ENCODE data around the gene MYRF.

MYRF gene

GRCh38 chr11:61712314-61712713 is 40.1 kb upstream of the MYRF start:
- H3K9ac ChIP-seq (ENCODE audit: low read depth, low read length) = no peak overlapping the region
- H3K36me3 ChIP-seq (ENCODE audit: insufficient read depth, low read length) = no peaks in the 10 kb centered on the region
- H3K9me3 ChIP-seq (ENCODE audit: insufficient read depth, low read depth, low read length) = no peaks in the 10 kb centered on the region
- H3K4me3 ChIP-seq (ENCODE audit: low read length) = no peak overlapping the region
- no peaks in the 10 kb centered on the region for H3K27me3 ChIP-seq (ENCODE audit: insufficient read depth, low read length)
- no peak overlapping the region for H3K27ac ChIP-seq (ENCODE audit: low read depth, low read length)
- H3K4me1 ChIP-seq (ENCODE audit: insufficient read depth, low read length) = peaks cover 18% of the 10 kb centered on the region; the same call in 1 of the 2 replicates
- WGBS = 91% methylated on average over 12 of the region's 12 CpGs

DNA sequence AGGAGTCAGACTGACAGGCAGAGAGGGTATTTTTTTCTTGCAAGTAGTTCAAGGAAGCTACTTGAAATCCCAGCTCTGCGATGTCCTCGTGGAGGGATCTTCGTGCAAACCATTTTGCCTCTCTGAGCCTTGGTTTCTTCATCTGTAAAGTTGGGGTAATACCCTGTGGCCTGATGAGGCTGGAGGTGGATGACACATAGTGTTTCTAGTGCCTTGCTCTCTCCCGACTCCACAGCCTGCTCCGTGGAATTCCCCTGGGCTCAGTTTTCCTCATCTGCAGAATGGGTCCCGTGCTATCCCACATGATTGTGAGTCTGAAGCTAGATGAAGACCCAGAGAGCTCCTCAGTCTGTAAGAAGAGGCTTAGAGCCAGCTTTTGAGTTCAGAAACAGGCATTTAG is 39.6 kb upstream of the MYRF start:
- Histone ChIP-seq H3K9ac (ENCODE audit: low read depth, low read length) (no peak overlapping the region), H3K27me3 (ENCODE audit: insufficient read depth, low read length) (no peaks in the 10 kb centered on the region), H3K4me3 (ENCODE audit: low read length) (no peak overlapping the region), H3K4me1 (ENCODE audit: insufficient read depth, low read length) (peaks cover 23% of the 10 kb centered on the region; the same call in 1 of the 2 replicates), H3K27ac (ENCODE audit: low read depth, low read length) (no peak overlapping the region), H3K9me3 (ENCODE audit: insufficient read depth, low read depth, low read length) (no peaks in the 10 kb centered on the region), H3K36me3 (ENCODE audit: insufficient read depth, low read length) (no peaks in the 10 kb centered on the region)
- WGBS = 93% methylated on average over 6 of the region's 6 CpGs

- Histone ChIP-seq H3K27me3 (ENCODE audit: insufficient read depth, low read length) (no peaks in the 10 kb centered on the region), H3K4me1 (ENCODE audit: insufficient read depth, low read length) (peaks cover 26% of the 10 kb centered on the region; the same call in 1 of the 2 replicates), H3K9ac (ENCODE audit: low read depth, low read length) (no peak overlapping the region), H3K27ac (ENCODE audit: low read depth, low read length) (no peak overlapping the region), H3K9me3 (ENCODE audit: insufficient read depth, low read depth, low read length) (no peaks in the 10 kb centered on the region), H3K4me3 (ENCODE audit: low read length) (no peak overlapping the region), H3K36me3 (ENCODE audit: insufficient read depth, low read length) (no peaks in the 10 kb centered on the region)
- WGBS = 65% methylated on average over 9 of the region's 9 CpGs
These were observed 39.0 kb upstream of the MYRF start for GRCh38 chr11:61713464-61713863.

DNA sequence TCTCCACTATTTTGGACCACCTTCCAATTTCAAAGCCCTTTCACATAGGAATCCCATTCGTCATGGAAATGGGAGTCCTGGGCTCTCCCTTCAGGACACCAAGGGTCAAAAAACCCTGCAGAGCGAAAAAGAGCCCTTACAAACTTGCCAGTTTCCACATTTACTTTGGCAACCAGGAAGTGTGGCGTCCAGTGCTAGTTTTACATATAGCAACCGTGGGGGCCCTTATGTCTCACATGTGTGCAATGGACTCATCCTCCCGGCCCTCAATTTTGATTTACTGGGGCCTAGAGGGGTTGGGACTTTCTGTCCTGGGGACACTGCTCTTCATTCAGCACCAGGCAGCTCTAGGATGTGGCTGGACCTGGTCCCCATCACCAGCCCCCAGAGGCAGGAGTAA is 38.5 kb upstream of the MYRF start:
- Histone ChIP-seq H3K27ac (ENCODE audit: low read depth, low read length) (no peak overlapping the region), H3K36me3 (ENCODE audit: insufficient read depth, low read length) (no peaks in the 10 kb centered on the region), H3K9me3 (ENCODE audit: insufficient read depth, low read depth, low read length) (no peaks in the 10 kb centered on the region), H3K4me3 (ENCODE audit: low read length) (no peak overlapping the region), H3K4me1 (ENCODE audit: insufficient read depth, low read length) (peaks cover 26% of the 10 kb centered on the region; the same call in 1 of the 2 replicates), H3K9ac (ENCODE audit: low read depth, low read length) (no peak overlapping the region), H3K27me3 (ENCODE audit: insufficient read depth, low read length) (no peaks in the 10 kb centered on the region)
- 56% methylated on average over 5 of the region's 5 CpGs for WGBS

DNA sequence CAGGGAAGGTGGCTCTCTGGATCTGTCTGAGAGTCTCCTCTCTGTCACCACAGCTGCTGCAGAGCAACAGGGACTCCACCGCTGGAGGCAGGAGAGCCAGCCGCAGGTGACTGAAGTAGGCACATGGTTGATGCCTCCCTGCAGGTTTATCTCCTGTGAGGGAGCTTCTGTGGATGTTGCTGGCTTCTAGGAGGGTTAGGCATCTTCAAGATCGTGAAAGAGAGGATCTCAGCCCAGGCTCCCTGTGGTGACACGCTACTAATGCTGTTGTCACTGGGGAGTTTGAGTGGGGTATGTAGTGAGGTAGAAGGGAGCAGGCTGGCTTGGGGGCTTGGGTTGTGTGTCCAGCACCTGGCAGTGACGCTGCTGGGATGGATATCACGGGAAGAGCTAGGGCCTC is 38.1 kb upstream of the MYRF start:
- WGBS = 68% methylated on average over 6 of the region's 6 CpGs
- H3K4me3 ChIP-seq (ENCODE audit: low read length) = no peak overlapping the region
- no peak overlapping the region for H3K9ac ChIP-seq (ENCODE audit: low read depth, low read length)
- peaks cover 29% of the 10 kb centered on the region; the same call in 1 of the 2 replicates for H3K4me1 ChIP-seq (ENCODE audit: insufficient read depth, low read length)
- no peaks in the 10 kb centered on the region for H3K9me3 ChIP-seq (ENCODE audit: insufficient read depth, low read depth, low read length)
- H3K27ac ChIP-seq (ENCODE audit: low read depth, low read length) = no peak overlapping the region
- H3K27me3 ChIP-seq (ENCODE audit: insufficient read depth, low read length) = no peaks in the 10 kb centered on the region
- H3K36me3 ChIP-seq (ENCODE audit: insufficient read depth, low read length) = no peaks in the 10 kb centered on the region

DNA sequence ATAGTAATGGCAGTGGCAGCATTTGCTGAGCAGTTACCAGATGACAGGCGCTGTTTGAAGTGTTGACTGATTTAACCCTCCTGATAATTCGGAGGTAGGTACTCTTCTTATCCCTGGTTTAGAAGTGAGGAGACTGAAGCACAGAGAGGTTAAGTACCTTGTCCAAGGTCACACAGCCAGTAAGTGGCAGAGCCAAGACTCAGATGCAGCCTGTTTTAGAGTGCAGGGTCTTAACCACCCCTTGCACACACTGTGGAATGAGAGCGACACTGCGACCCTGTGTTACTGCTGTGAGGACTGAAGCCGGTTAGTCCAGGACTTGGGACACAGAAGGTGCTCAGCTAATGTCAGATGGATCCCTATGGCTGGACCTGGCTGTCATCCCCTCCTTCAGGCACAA is 37.5 kb upstream of the MYRF start:
- WGBS = 93% methylated on average over 5 of the region's 5 CpGs
- Histone ChIP-seq H3K36me3 (ENCODE audit: insufficient read depth, low read length) (no peaks in the 10 kb centered on the region), H3K4me3 (ENCODE audit: low read length) (no peak overlapping the region), H3K9me3 (ENCODE audit: insufficient read depth, low read depth, low read length) (no peaks in the 10 kb centered on the region), H3K9ac (ENCODE audit: low read depth, low read length) (no peak overlapping the region), H3K27me3 (ENCODE audit: insufficient read depth, low read length) (no peaks in the 10 kb centered on the region), H3K27ac (ENCODE audit: low read depth, low read length) (no peak overlapping the region), H3K4me1 (ENCODE audit: insufficient read depth, low read length) (peaks cover 33% of the 10 kb centered on the region; the same call in 1 of the 2 replicates)

DNA sequence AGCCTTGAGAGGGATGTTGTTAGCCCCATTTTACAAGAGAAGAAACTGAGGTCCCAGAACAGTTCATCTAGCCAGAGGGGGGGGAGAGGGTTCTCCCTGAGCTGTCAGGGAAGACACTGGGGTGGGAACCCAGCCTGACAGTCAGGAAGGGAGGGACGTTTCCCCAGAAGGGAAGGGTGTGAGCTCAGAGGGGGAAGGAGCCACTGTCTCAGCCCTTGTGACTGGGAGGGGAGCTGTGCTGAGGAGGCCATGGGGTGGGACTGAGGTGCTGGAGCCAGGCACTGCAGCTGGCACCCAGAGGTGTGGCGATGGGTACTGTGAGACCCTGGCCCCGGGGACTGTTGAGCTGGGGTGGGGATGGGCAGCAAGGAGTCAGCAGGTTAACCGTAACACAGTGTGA is 36.6 kb upstream of the MYRF start:
- no peak overlapping the region for H3K4me3 ChIP-seq (ENCODE audit: low read length)
- no peak overlapping the region for H3K9ac ChIP-seq (ENCODE audit: low read depth, low read length)
- peaks cover 26% of the 10 kb centered on the region; the same call in 1 of the 2 replicates for H3K4me1 ChIP-seq (ENCODE audit: insufficient read depth, low read length)
- no peaks in the 10 kb centered on the region for H3K27me3 ChIP-seq (ENCODE audit: insufficient read depth, low read length)
- no peak overlapping the region for H3K27ac ChIP-seq (ENCODE audit: low read depth, low read length)
- no peaks in the 10 kb centered on the region for H3K36me3 ChIP-seq (ENCODE audit: insufficient read depth, low read length)
- 74% methylated on average over 4 of the region's 4 CpGs for WGBS
- H3K9me3 ChIP-seq (ENCODE audit: insufficient read depth, low read depth, low read length) = no peaks in the 10 kb centered on the region

DNA sequence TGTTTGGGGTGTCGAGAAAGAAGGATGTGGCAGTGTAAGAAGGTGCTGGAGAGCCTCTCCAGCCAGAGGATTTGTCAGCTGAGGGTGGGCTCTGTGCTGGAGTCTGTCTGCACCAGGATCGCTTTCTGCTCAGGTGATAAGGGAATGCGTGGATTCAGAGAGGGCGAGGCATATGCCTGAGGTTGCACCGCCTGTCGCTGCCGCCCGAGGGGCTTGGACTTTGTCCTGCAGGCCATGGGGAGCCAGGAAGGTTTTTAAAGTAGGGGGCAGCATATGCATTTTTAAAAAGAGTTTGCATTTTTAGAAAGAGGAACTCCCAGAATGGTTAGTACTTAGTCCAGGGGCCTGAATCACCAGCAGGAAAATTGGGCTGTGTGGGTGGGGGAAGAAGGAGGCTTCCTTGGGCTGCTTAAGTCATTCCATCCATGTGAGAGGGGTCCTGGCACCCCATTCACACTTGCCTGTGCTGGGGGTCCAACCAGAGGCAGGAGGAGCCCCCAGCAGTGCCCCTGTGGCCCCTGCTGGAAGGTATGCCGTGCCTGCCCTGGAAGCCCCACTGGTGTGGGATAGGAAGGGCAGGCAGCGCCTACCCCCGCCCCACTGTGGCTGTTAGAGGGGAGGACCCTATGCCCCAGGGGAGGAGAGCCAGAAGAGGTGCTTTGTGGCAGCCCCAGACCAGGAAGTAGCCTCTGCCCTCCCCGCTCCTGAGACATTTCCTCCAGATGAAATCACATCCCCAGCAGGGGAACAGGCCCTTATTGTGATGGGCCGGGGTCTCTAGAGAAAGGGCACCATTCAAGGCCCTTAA is 35.8 kb upstream of the MYRF start:
- 54% methylated on average over 13 of the region's 13 CpGs for WGBS
- Histone ChIP-seq H3K27me3 (ENCODE audit: insufficient read depth, low read length) (no peaks in the 10 kb centered on the region), H3K9me3 (ENCODE audit: insufficient read depth, low read depth, low read length) (no peaks in the 10 kb centered on the region), H3K27ac (ENCODE audit: low read depth, low read length) (no peak overlapping the region; the same call in 1 of the 2 replicates), H3K4me3 (ENCODE audit: low read length) (no peak overlapping the region), H3K9ac (ENCODE audit: low read depth, low read length) (0 out of 2 replicates have a peak overlapping the region, but pooled peaks have one; percentile 12), H3K4me1 (ENCODE audit: insufficient read depth, low read length) (peaks cover 26% of the 10 kb centered on the region; the same call in 1 of the 2 replicates), H3K36me3 (ENCODE audit: insufficient read depth, low read length) (no peaks in the 10 kb centered on the region)

DNA sequence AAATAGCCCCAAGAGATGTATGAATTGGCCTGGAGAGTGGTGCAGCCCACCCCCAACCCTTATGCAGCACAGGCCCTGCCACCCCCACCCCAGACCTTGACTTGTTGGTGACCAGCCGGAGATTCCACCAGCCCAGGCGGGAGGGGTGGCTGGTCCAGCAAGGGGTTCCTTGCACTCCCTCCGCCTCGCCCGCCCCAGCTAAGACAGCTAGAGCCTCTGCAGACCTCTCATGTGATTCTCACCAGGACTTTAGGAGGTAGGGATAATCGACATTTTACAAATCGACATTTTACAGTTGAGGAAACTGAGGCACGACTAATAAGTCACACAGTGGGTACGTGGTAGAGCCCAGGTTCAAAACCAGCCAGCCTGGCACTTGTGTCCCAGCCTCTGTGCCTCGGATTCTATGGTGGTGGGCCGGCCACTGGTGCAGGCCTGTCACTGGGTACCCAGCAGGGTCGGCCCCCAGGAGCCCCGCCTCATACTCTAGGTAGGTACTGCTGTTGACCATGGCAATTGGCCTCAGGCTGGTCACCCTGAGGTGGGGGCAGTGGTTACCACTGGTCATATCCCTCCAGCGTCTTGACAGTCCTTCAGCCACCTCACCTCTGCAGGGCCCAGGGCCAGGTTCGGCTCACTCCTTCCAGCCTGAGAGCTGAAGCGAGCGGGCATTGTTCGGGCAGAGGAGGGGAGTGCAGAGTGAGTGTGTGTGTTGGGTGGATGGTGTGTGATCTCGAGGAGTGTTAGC is 35.0 kb upstream of the MYRF start:
- H3K4me3 ChIP-seq (ENCODE audit: low read length) = no peak overlapping the region
- peak overlapping the region; percentile 69; the same call in 1 of the 2 replicates for H3K27ac ChIP-seq (ENCODE audit: low read depth, low read length)
- H3K9ac ChIP-seq (ENCODE audit: low read depth, low read length) = no peak overlapping the region
- 74% methylated on average over 19 of the region's 19 CpGs for WGBS
- no peaks in the 10 kb centered on the region for H3K27me3 ChIP-seq (ENCODE audit: insufficient read depth, low read length)
- no peaks in the 10 kb centered on the region for H3K36me3 ChIP-seq (ENCODE audit: insufficient read depth, low read length)
- peaks cover 26% of the 10 kb centered on the region; the same call in 1 of the 2 replicates for H3K4me1 ChIP-seq (ENCODE audit: insufficient read depth, low read length)
- no peaks in the 10 kb centered on the region for H3K9me3 ChIP-seq (ENCODE audit: insufficient read depth, low read depth, low read length)

- Histone ChIP-seq H3K4me1 (ENCODE audit: insufficient read depth, low read length) (peaks cover 26% of the 10 kb centered on the region; the same call in 1 of the 2 replicates), H3K36me3 (ENCODE audit: insufficient read depth, low read length) (0 out of 2 replicates have a peak, but pooled peaks cover 1% of the 10 kb centered on the region), H3K4me3 (ENCODE audit: low read length) (peak overlapping the region; percentile 31), H3K27me3 (ENCODE audit: insufficient read depth, low read length) (no peaks in the 10 kb centered on the region), H3K9ac (ENCODE audit: low read depth, low read length) (no peak overlapping the region), H3K9me3 (ENCODE audit: insufficient read depth, low read depth, low read length) (no peaks in the 10 kb centered on the region), H3K27ac (ENCODE audit: low read depth, low read length) (peak overlapping the region; percentile 69; the same call in 1 of the 2 replicates)
- 11% methylated on average over 9 of the region's 9 CpGs for WGBS
These were observed 34.3 kb upstream of the MYRF start for GRCh38 chr11:61718046-61718531.
